Activated T-helper 1 cell treated with anti-CD3 and anti-CD28 coated beads, Interleukin-2, amount 50 U/mL, for 16 hours (primary cell): ENCODE data around the gene FHOD3.

Experiments used
- DNase-seq, 2 donors: peaks; one replicate each; pipeline ENCODE4 v3.0.0-alpha.2; 2020; ENCODE audit warnings: low read depth in 1 of 2, low spot score in 1 of 2

FHOD3 gene

GRCh38 chr18:36403896-36404820 lies 106.6 kb downstream of the FHOD3 start:
- DNase-seq, result no peak

GRCh38 chr18:36405611-36406010 lies 108.1 kb downstream of the FHOD3 start:
- DNase-seq, result no peak

GRCh38 chr18:36406805-36407204 lies 109.3 kb downstream of the FHOD3 start:
- DNase-seq, result no peak

- DNase-seq, result no peak
Observed at GRCh38 chr18:36408606-36409005, 111.1 kb downstream of the FHOD3 start.

- DNase-seq, result no peak
Observed at GRCh38 chr18:36409779-36410178, 112.3 kb downstream of the FHOD3 start.

GRCh38 chr18:36410346-36410745 lies 112.8 kb downstream of the FHOD3 start:
- DNase-seq, result no peak

- no peak for DNase-seq
Observed at GRCh38 chr18:36411745-36412168, 114.2 kb downstream of the FHOD3 start.

- DNase-seq, result no peak
Observed at GRCh38 chr18:36412778-36413177, 115.3 kb downstream of the FHOD3 start.

GRCh38 chr18:36415171-36415570 lies 117.7 kb downstream of the FHOD3 start:
- no peak for DNase-seq

GRCh38 chr18:36415625-36416024 lies 118.1 kb downstream of the FHOD3 start:
- no peak for DNase-seq

- DNase-seq, result no peak
Observed at GRCh38 chr18:36419188-36419899, 121.8 kb downstream of the FHOD3 start.

GRCh38 chr18:36419900-36420531 lies 122.5 kb downstream of the FHOD3 start:
- no peak for DNase-seq

GRCh38 chr18:36420826-36421225 lies 123.3 kb downstream of the FHOD3 start:
- DNase-seq, result no peak

GRCh38 chr18:36424741-36425142 lies 127.2 kb downstream of the FHOD3 start:
- DNase-seq, result no peak

- DNase-seq, result no peak
Observed at GRCh38 chr18:36427369-36427768, 129.9 kb downstream of the FHOD3 start.

- DNase-seq, result no peak
Observed at GRCh38 chr18:36427831-36428230, 130.3 kb downstream of the FHOD3 start.

GRCh38 chr18:36428431-36429029 lies 131.0 kb downstream of the FHOD3 start:
- DNase-seq, result no peak

GRCh38 chr18:36432880-36433555 lies 135.5 kb downstream of the FHOD3 start:
- no peak for DNase-seq

- no peak for DNase-seq
Observed at GRCh38 chr18:36436387-36436786, 138.9 kb downstream of the FHOD3 start.

GRCh38 chr18:36440614-36441013 lies 143.1 kb downstream of the FHOD3 start:
- no peak for DNase-seq
